IMR-90 (cell line): ENCODE measurements around the gene MELTF. TPM values are rescaled to one million over a fixed set of nuclear protein-coding genes. Genes with fewer than 3 reads are reported as not detected.

Experiments
- ATAC-seq: fragments of 200-7000 bp; cut with Tn5 transposase; 2 replicates; pipeline ENCODE4 v1.9.1; 2020; ENCODE audit warnings: low read depth, mild to moderate bottlenecking, moderate library complexity
- BruUV-seq: library from RNA; stranded (reverse); fragments of 400-500 nt; replicated peaks from 2 replicates; lab custom pipeline; 2021; lab: Mats Ljungman, UMichigan
- CTCF ChIA-PET: fragments of 300-600 bp; formaldehyde crosslinking; extraction: SDS; loops from one replicate; lab custom pipeline; 2021; ENCODE audit warnings: antibody characterized with exemption; lab: Yijun Ruan, JAX
- POLR2A ChIA-PET: fragments of 300-600 bp; sonication (Branson Sonifier 250); formaldehyde crosslinking; loops from one replicate; lab custom pipeline; 2022; ENCODE audit warnings: antibody characterized with exemption; ENCODE audit not compliant: unreplicated experiment; lab: Charles Lee
- DNase-seq: peaks from one replicate; pipeline ENCODE4 v3.0.0; 2013
- H2AFZ ChIP-seq: replicated peaks from 2 replicates; pipeline ENCODE3; 2013; ENCODE audit warnings: low read length, mild to moderate bottlenecking; ENCODE audit not compliant: poor library complexity
- H2AK5ac ChIP-seq: 2 replicates; pipeline ENCODE4 v1.6.1; 2013; ENCODE audit warnings: low read depth, low read length, inconsistent platforms
- H2AK9ac ChIP-seq: replicated peaks from 2 replicates; pipeline ENCODE3; 2013; ENCODE audit warnings: mild to moderate bottlenecking, low read depth, low read length, moderate library complexity; ENCODE audit not compliant: poor library complexity
- H2BK120ac ChIP-seq: 2 replicates; pipeline ENCODE4 v1.6.1; 2013; ENCODE audit warnings: low read depth, low read length, inconsistent platforms
- H2BK15ac ChIP-seq: 3 replicates; pipeline ENCODE4 v1.6.1; 2013; ENCODE audit warnings: low read depth, low read length, inconsistent platforms
- H2BK20ac ChIP-seq: 2 replicates; pipeline ENCODE4 v1.6.1; 2013; ENCODE audit warnings: low read depth, mild to moderate bottlenecking, inconsistent platforms, low read length, moderate library complexity
- H2BK5ac ChIP-seq: 2 replicates; pipeline ENCODE4 v1.6.1; 2013; ENCODE audit warnings: mild to moderate bottlenecking, low read depth, low read length, inconsistent platforms; ENCODE audit not compliant: poor library complexity, severe bottlenecking
- H3K14ac ChIP-seq: replicated peaks from 2 replicates; pipeline ENCODE4 v1.6.1; 2013; ENCODE audit warnings: low read depth, low read length, inconsistent platforms
- H3K18ac ChIP-seq: 2 replicates; pipeline ENCODE4 v1.6.1; 2013; ENCODE audit warnings: low read depth, low read length, control low read depth
- H3K23ac ChIP-seq: 2 replicates; pipeline ENCODE4 v1.6.1; 2013; ENCODE audit warnings: low read depth, low read length, inconsistent platforms
- H3K27ac ChIP-seq: 2 replicates; pipeline ENCODE4 v1.5.1; 2013; ENCODE audit warnings: mild to moderate bottlenecking, control low read depth, low read length; ENCODE audit not compliant: insufficient read depth
- H3K27me3 ChIP-seq: 2 replicates; pipeline ENCODE4 v1.6.1; 2013; ENCODE audit warnings: low read length; ENCODE audit not compliant: control insufficient read depth, insufficient read depth
- H3K36me3 ChIP-seq: 2 replicates; pipeline ENCODE4 v1.6.1; 2013; ENCODE audit warnings: low read length, mixed read lengths; ENCODE audit not compliant: control insufficient read depth, insufficient read depth
- H3K4ac ChIP-seq: 2 replicates; pipeline ENCODE4 v1.6.1; 2013; ENCODE audit warnings: low read depth, low read length, inconsistent platforms
- H3K4me1 ChIP-seq: 2 replicates; pipeline ENCODE4 v1.6.1; 2013; ENCODE audit warnings: low read length, mixed read lengths; ENCODE audit not compliant: control insufficient read depth, insufficient read depth
- H3K4me2 ChIP-seq: 2 replicates; pipeline ENCODE4 v1.6.1; 2013; ENCODE audit warnings: low read depth, mild to moderate bottlenecking, control low read depth, low read length, moderate library complexity
- H3K4me3 ChIP-seq: 2 replicates; pipeline ENCODE4 v1.5.1; 2013; ENCODE audit warnings: low read depth, mild to moderate bottlenecking, control low read depth, low read length, moderate library complexity; ENCODE audit not compliant: insufficient read depth
- H3K56ac ChIP-seq: 2 replicates; pipeline ENCODE4 v1.6.1; 2013; ENCODE audit warnings: low read length, inconsistent platforms; ENCODE audit not compliant: insufficient read depth; ENCODE audit errors: extremely low read depth
- H3K79me1 ChIP-seq, 2 experiments: 2 replicates each; pipeline ENCODE4 v1.6.1; 2013; ENCODE audit warnings: low read length in 2 of 2, inconsistent platforms in 1 of 2, low read depth in 1 of 2
- H3K9ac ChIP-seq: 2 replicates; pipeline ENCODE4 v1.6.1; 2013; ENCODE audit warnings: low read depth, low read length, control low read depth
- H3K9me1 ChIP-seq: 2 replicates; pipeline ENCODE4 v1.6.1; 2013; ENCODE audit warnings: low read length, inconsistent platforms; ENCODE audit not compliant: insufficient read depth
- H3K9me3 ChIP-seq: 2 replicates; pipeline ENCODE4 v1.6.1; 2013; ENCODE audit warnings: low read length; ENCODE audit not compliant: control insufficient read depth, insufficient read depth
- H4K20me1 ChIP-seq: 2 replicates; pipeline ENCODE4 v1.6.1; 2013; ENCODE audit warnings: low read length, inconsistent platforms; ENCODE audit not compliant: insufficient read depth
- H4K5ac ChIP-seq: 2 replicates; pipeline ENCODE4 v1.6.1; 2013; ENCODE audit warnings: mild to moderate bottlenecking, low read depth, low read length, control low read depth
- H4K8ac ChIP-seq, 2 experiments: 2 replicates each; pipeline ENCODE4 v1.6.1; 2013; ENCODE audit warnings: low read depth in 2 of 2, low read length in 2 of 2, control low read depth in 1 of 2, inconsistent platforms in 1 of 2
- H4K91ac ChIP-seq: 2 replicates; pipeline ENCODE4 v1.6.1; 2013; ENCODE audit warnings: low read depth, low read length, inconsistent platforms; ENCODE audit not compliant: insufficient read depth
- MAFK ChIP-seq: IDR thresholded peaks from 2 replicates; pipeline ENCODE4 v1.6.1; 2012; ENCODE audit warnings: low read depth, low read length, improper control_type of control experiment
- MAZ ChIP-seq: IDR thresholded peaks from 2 replicates; pipeline ENCODE4 v1.6.1; 2012; ENCODE audit warnings: low read depth, mild to moderate bottlenecking, low read length, improper control_type of control experiment, moderate library complexity, borderline replicate concordance
- RAD21 ChIP-seq: IDR thresholded peaks from 2 replicates; pipeline ENCODE4 v1.6.1; 2012; ENCODE audit warnings: low read length, improper control_type of control experiment
- SMC3 ChIP-seq: fragments of 150-350 bp; IDR thresholded peaks from 2 replicates; pipeline ENCODE4 v1.6.1; 2016; ENCODE audit warnings: low read depth, mild to moderate bottlenecking, antibody characterized with exemption, low read length, moderate library complexity
- WGBS, 2 experiments: methylation state at CpG; one replicate each; pipeline versions ENCODE4 v1.1.5 to v1.1.7; 2013; ENCODE audit warnings: missing lambda C conversion rate in 2 of 2; ENCODE audit not compliant: insufficient read length in 1 of 2; ENCODE audit errors: extremely low coverage in 2 of 2; 5-methylcytosine and 5-hydroxymethylcytosine counted together
- dilution Hi-C: fragments of 300-500 bp; cut with HindIII; formaldehyde crosslinking; loops from one replicate; pipeline ENCODE4 v1.14.3; 2018; ENCODE audit warnings: low sequenced_read_pairs; ENCODE audit not compliant: unreplicated experiment
- in situ Hi-C: fragments of 300-500 bp; cut with MboI; formaldehyde crosslinking; loops from 3 replicates; pipeline ENCODE4 v1.14.3; 2019; ENCODE audit warnings: low sequenced_read_pairs, inconsistent platforms, mixed read lengths
- intact Hi-C: fragments of 100-400 bp; cut with micrococcal nuclease; formaldehyde crosslinking; loops from 2 replicates; pipeline ENCODE4 v1.10.0; 2022
- polyA plus RNA-seq, 3 experiments: library from polyadenylated mRNA; depleted of rRNA; stranded (reverse); fragments of >200 nt; gene quantifications; 2 replicates each; pipeline ENCODE4 v1.2.3, GENCODE V29; 2012; ENCODE audit warnings: low replicate concordance in 1 of 3
- total RNA-seq: library from RNA; depleted of rRNA; stranded (reverse); fragments of >200 nt; gene quantifications from 2 replicates; pipeline ENCODE4 v1.2.3, GENCODE V29; 2012
- TF ChIP-seq, protein P1 (sequence below): conservative IDR thresholded peaks from 2 replicates; pipeline ENCODE4 v1.5.1; 2012; ENCODE audit warnings: mild to moderate bottlenecking, low read depth, low read length, improper control_type of control experiment

MELTF gene
- total and polyA plus RNA-seq, 2 of the 4 experiments (the other 2 are of a cell fraction): 0.18 to 0.50 TPM

DNA sequence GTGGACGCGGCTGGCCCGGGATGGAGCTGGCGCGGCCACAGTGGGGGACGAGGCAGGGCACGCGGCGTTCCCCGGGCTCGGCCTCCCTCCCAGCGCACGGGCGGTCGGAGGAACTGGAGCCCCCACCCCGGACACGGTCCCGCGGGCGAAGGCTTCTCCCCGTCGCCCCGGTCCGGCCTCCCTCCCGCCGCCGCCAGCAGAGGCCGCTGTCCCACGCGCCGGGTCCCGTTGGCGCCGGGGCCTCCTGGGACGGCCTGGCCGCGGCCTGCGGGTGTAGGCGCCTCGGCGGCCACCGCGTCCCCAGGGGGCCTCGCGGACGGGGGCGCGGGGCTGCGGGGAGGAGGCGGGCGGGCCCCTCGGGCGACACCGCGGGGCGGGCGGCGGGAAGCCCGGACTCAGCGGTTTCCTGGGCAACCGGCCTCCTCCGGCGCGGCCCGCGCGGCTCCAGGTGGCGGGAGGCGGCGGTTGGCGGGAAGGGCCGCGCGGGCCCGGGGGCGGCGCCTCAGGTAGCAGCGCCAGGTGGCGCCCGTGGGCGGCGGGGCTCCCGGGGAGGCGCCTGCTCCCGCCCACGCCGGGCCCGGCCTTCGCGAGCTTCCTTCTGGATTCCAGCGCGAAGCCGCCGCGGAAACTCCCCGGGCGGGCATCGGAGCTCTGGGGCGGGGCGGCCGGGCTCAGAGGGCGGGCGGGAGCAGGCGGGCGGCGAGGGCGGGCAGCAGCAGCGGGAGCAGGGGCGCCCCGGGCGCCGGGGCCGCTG lies 26.7 kb downstream of the MELTF start:
- no peak overlapping the region; the same call in 1 of the 2 replicates for H3K27ac ChIP-seq
- 0% methylated on average over 38 of the region's 113 CpGs; no CpG with 5 or more reads in 1 of the 2 experiments for WGBS, 2 experiments
- CTCF ChIA-PET: interaction anchor here (0.6 to 0.7 kb wide), 2 partner anchors 187 to 369 kb away, joined by 3 to 4 read pairs; no protein-coding TSS in a partner anchor

More for the DNA sequence above, 26.7 kb downstream of the MELTF start:
- no TSS peak for BruUV-seq
- Histone ChIP-seq H3K36me3 (no peaks in the 10 kb centered on the region), H3K79me1 (peaks cover 0 to 4% of the 10 kb centered on the region in 2 experiments; a peak in 1 of 4 replicates), H3K14ac (no peak overlapping the region), H3K9me1 (peaks cover 5% of the 10 kb centered on the region), H3K9ac (no peak overlapping the region), H2BK15ac (no peak overlapping the region), H2AFZ (peak overlapping the region; percentile 96), H3K18ac (no peak overlapping the region), H4K8ac (peak overlapping the region; percentile 60 to 95; a peak in 2 of 4 replicates), H4K5ac (no peak overlapping the region; the same call in 1 of the 2 replicates), H2BK120ac (no peak overlapping the region), H3K4me3 (peak overlapping the region; percentile 74), H3K9me3 (no peaks in the 10 kb centered on the region), H4K20me1 (no peaks in the 10 kb centered on the region), H2AK5ac (no peak overlapping the region), H2BK20ac (no peak overlapping the region), H3K4ac (no peak overlapping the region), H3K27me3 (no peaks in the 10 kb centered on the region), H3K4me1 (peaks cover 3% of the 10 kb centered on the region; the same call in 1 of the 2 replicates), H3K56ac (no peak overlapping the region), H4K91ac (no peak overlapping the region), H3K4me2 (peak overlapping the region; percentile 23; the same call in 1 of the 2 replicates), H3K23ac (no peak overlapping the region; the same call in 1 of the 2 replicates), H2BK5ac (no peak overlapping the region), H2AK9ac (peak overlapping the region; percentile 28)
- ATAC-seq (peak; percentile 94), DNase-seq (peak; percentile 52)
- TF ChIP-seq, protein P1, sequence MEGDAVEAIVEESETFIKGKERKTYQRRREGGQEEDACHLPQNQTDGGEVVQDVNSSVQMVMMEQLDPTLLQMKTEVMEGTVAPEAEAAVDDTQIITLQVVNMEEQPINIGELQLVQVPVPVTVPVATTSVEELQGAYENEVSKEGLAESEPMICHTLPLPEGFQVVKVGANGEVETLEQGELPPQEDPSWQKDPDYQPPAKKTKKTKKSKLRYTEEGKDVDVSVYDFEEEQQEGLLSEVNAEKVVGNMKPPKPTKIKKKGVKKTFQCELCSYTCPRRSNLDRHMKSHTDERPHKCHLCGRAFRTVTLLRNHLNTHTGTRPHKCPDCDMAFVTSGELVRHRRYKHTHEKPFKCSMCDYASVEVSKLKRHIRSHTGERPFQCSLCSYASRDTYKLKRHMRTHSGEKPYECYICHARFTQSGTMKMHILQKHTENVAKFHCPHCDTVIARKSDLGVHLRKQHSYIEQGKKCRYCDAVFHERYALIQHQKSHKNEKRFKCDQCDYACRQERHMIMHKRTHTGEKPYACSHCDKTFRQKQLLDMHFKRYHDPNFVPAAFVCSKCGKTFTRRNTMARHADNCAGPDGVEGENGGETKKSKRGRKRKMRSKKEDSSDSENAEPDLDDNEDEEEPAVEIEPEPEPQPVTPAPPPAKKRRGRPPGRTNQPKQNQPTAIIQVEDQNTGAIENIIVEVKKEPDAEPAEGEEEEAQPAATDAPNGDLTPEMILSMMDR: peak; percentile 77
- TF ChIP-seq SMC3 (peak; percentile 51), RAD21 (peak; percentile 71), MAZ (peak; percentile 77; the same call in 1 of the 2 replicates), MAFK (no peak)
- POLR2A ChIA-PET: interaction anchor here (0.6 kb wide), 1 partner anchor 18 kb away, joined by 6 read pairs; no protein-coding TSS in a partner anchor
- dilution Hi-C loops: no loop called here
- in situ Hi-C loops: no loop called here
- intact Hi-C loops: loop anchor here (2.0 to 10.0 kb wide), 3 partner anchors 28 to 512 kb away; no protein-coding TSS in a partner anchor
